ENCODE results near the gene ADARB2.

GRCh38 chr10:1735562-1735961 lies 1.8 kb downstream of the ADARB2 start:
- TF ChIP-seq CTCF (IDR thresholded peaks at IDR 0.05), result no peak
- TF ChIP-seq POLR2A (IDR thresholded peaks at IDR 0.05), result no peak
